Gastrocnemius medialis (tissue), 4 donors: ENCODE measurements around the gene CACNB4. TPM values are rescaled to one million over a fixed set of nuclear protein-coding genes. Genes with fewer than 3 reads are reported as not detected.

Source experiments
- ATAC-seq, 2 donors: fragments of 150-250 bp; one replicate each; pipeline ENCODE4 v1.9.1; 2016
- DNase-seq, 2 donors: peaks; one replicate each; pipeline ENCODE4 v3.0.0-alpha.2; 2019
- H3K27ac ChIP-seq, 4 donors: fragments of 200-600 bp; sonication (generic); 1 replicate in 1 of 4; 2 replicates in 3 of 4; pipeline ENCODE4 v1.5.1; 2016 to 2018; ENCODE audit warnings: mild to moderate bottlenecking in 2 of 4, moderate library complexity in 1 of 4
- H3K27me3 ChIP-seq, 3 donors: fragments of 200-600 bp; sonication (generic) in 2 of 3; 1 replicate in 1 of 3; 2 replicates in 2 of 3; pipeline versions ENCODE4 v1.5.1 to v1.6.0; 2016 to 2019; ENCODE audit warnings: mild to moderate bottlenecking in 1 of 3, moderate library complexity in 1 of 3
- H3K36me3 ChIP-seq, 2 donors: fragments of 200-600 bp; sonication (generic) in 1 of 2; one replicate each; pipeline ENCODE4 v1.5.1; 2017 to 2018
- H3K4me1 ChIP-seq, 2 donors: fragments of 200-600 bp; sonication (generic) in 1 of 2; one replicate each; pipeline ENCODE4 v1.5.1; 2016 to 2017; ENCODE audit warnings: mild to moderate bottlenecking in 2 of 2
- H3K4me3 ChIP-seq, 4 donors: fragments of 200-600 bp; sonication (generic) in 3 of 4; 1 replicate in 1 of 4; 2 replicates in 3 of 4; pipeline ENCODE4 v1.5.1; 2016 to 2019; ENCODE audit warnings: mild to moderate bottlenecking in 2 of 4
- H3K9me3 ChIP-seq, 3 donors: fragments of 200-600 bp; sonication (generic) in 2 of 3; 1 replicate in 1 of 3; 2 replicates in 2 of 3; pipeline ENCODE4 v1.5.1; 2016 to 2019
- CTCF ChIP-seq, 5 experiments: fragments of 450-650 bp in 3 of 5; fragments of 200-600 bp in 2 of 5; sonication (generic) in 2 of 5; IDR thresholded peaks in 4 of 5; conservative IDR thresholded peaks in 1 of 5; 1 replicate in 4 of 5; 2 replicates in 1 of 5; pipeline ENCODE4 v1.5.1; 2016 to 2019; ENCODE audit warnings: antibody characterized with exemption in 5 of 5, mild to moderate bottlenecking in 3 of 5, moderate library complexity in 3 of 5
- POLR2A ChIP-seq, 2 donors: fragments of 450-650 bp; IDR thresholded peaks; one replicate each; pipeline ENCODE4 v1.6.1; 2017; ENCODE audit warnings: antibody characterized with exemption in 2 of 2, mild to moderate bottlenecking in 2 of 2, moderate library complexity in 2 of 2
- in situ Hi-C, 4 donors: fragments of 200-750 bp; cut with MboI; loops; one replicate each; pipeline versions ENCODE4 v1.15.0 to v1.8.0; 2017; ENCODE audit warnings: low sequenced_read_pairs in 4 of 4
- intact Hi-C: fragments of 100-400 bp; cut with DNase I; formaldehyde crosslinking; loops from one replicate; pipeline ENCODE4 v1.15.1; 2023; ENCODE audit warnings: low total_unique reads
- total RNA-seq, 4 donors: library from RNA; depleted of rRNA; stranded (reverse); fragments of >200 nt; gene quantifications; one replicate each; pipeline versions ENCODE4 v1.1.0 to v1.2.3, GENCODE V29; 2016

Gene CACNB4
- total RNA-seq, result under 1 TPM; 0.04 to 0.56 (median 0.36) TPM

- ATAC-seq, result no peak
- H3K4me3 ChIP-seq, result peak within 1 kb of the TSS; percentile 62 to 71 (median 64)
- H3K9me3 ChIP-seq, result no peaks in the 10 kb centered on the region
- in situ Hi-C loops, result no loop called here
- TF ChIP-seq POLR2A (IDR thresholded peaks at IDR 0.05) (no peak), CTCF (IDR thresholded peaks at IDR 0.05 in 4 of 5, conservative IDR thresholded peaks at IDR 0.05 in 1 of 5) (no peak)
- no peak for DNase-seq
- intact Hi-C loops, result no loop called here
- peaks cover 7 to 22% of the 10 kb centered on the region in 2 donors for H3K4me1 ChIP-seq
- no peak within 1 kb of the TSS for H3K27ac ChIP-seq
- H3K36me3 ChIP-seq, result no peaks in the 10 kb centered on the region
- H3K27me3 ChIP-seq, result peaks cover 24 to 47% (median 24%) of the 10 kb centered on the region in 3 donors
These were observed at the start of gene CACNB4 for GRCh38 chr2:152098496-152099366. Gene CACNB4, minus strand, starts transcription at chr2:152099044.

- in situ Hi-C loops, result no loop called here
These were observed 35.8 kb upstream of the CACNB4 start for GRCh38 chr2:152134488-152135280.

GRCh38 chr2:152132306-152132705 lies 33.5 kb upstream of the CACNB4 start:
- ATAC-seq, result no peak
- in situ Hi-C loops (no loop called here), intact Hi-C loops (no loop called here)
- Histone ChIP-seq H3K4me3 (no peak overlapping the region), H3K9me3 (no peaks in the 10 kb centered on the region), H3K4me1 (no peaks in the 10 kb centered on the region), H3K36me3 (no peaks in the 10 kb centered on the region), H3K27me3 (no peaks in the 10 kb centered on the region), H3K27ac (no peak overlapping the region)
- TF ChIP-seq CTCF (IDR thresholded peaks at IDR 0.05 in 4 of 5, conservative IDR thresholded peaks at IDR 0.05 in 1 of 5) (no peak), POLR2A (IDR thresholded peaks at IDR 0.05) (no peak)
- no peak for DNase-seq

More at GRCh38 chr2:152134488-152135280, 35.8 kb upstream of the CACNB4 start:
- Histone ChIP-seq H3K4me1 (no peaks in the 10 kb centered on the region), H3K27me3 (no peaks in the 10 kb centered on the region), H3K4me3 (no peak overlapping the region), H3K27ac (no peak overlapping the region), H3K36me3 (peaks cover 0 to 2% of the 10 kb centered on the region in 2 donors), H3K9me3 (no peaks in the 10 kb centered on the region)
- no peak for DNase-seq
- no peak for TF ChIP-seq CTCF (IDR thresholded peaks at IDR 0.05 in 4 of 5, conservative IDR thresholded peaks at IDR 0.05 in 1 of 5)
- TF ChIP-seq POLR2A (IDR thresholded peaks at IDR 0.05), result no peak
- intact Hi-C loops, result no loop called here
- no peak for ATAC-seq

- in situ Hi-C loops (no loop called here), intact Hi-C loops (no loop called here)
- ATAC-seq (no peak), DNase-seq (no peak)
- H3K9me3 ChIP-seq, result no peaks in the 10 kb centered on the region
- peaks cover 0 to 20% of the 10 kb centered on the region in 2 donors for H3K36me3 ChIP-seq
- TF ChIP-seq POLR2A (IDR thresholded peaks at IDR 0.05) (no peak), CTCF (IDR thresholded peaks at IDR 0.05 in 4 of 5, conservative IDR thresholded peaks at IDR 0.05 in 1 of 5) (no peak)
- no peaks in the 10 kb centered on the region for H3K4me1 ChIP-seq
- no peak overlapping the region for H3K4me3 ChIP-seq
- no peak overlapping the region for H3K27ac ChIP-seq
- H3K27me3 ChIP-seq, result no peaks in the 10 kb centered on the region
These were observed 28.8 kb upstream of the CACNB4 start for GRCh38 chr2:152127628-152128027.
